NT2/D1 (cell line): Measurements from ENCODE around the gene SLC39A5.

Experiments used
- SUZ12 ChIP-seq: IDR thresholded peaks from 2 replicates; pipeline ENCODE4 v1.6.1; 2011; ENCODE audit not compliant: insufficient read length, insufficient read depth; ENCODE audit errors: extremely low read depth
- YY1 ChIP-seq: IDR thresholded peaks from 2 replicates; pipeline ENCODE4 v1.6.1; 2011; ENCODE audit not compliant: insufficient read length, insufficient read depth
- ZNF274 ChIP-seq: IDR thresholded peaks from 2 replicates; pipeline ENCODE4 v1.6.1; 2011; ENCODE audit warnings: mild to moderate bottlenecking, low read depth, low read length

- TF ChIP-seq YY1 (no peak), ZNF274 (no peak), SUZ12 (no peak)
These were observed 13.9 kb downstream of the SLC39A5 start for GRCh38 chr12:56243731-56244181.
